MM.1S (cell line): ENCODE results near the gene CCDC93.

Experiments used
- CTCF ChIP-seq: fragments of 300-600 bp; sonication (generic); IDR thresholded peaks from 2 replicates; pipeline ENCODE4 v1.5.1; 2016; ENCODE audit warnings: antibody characterized with exemption, low read length, mixed read lengths
- EZH2 ChIP-seq: fragments of 300-600 bp; sonication (generic); optimal IDR thresholded peaks from 2 replicates; pipeline ENCODE3; 2017; ENCODE audit warnings: low read depth, mild to moderate bottlenecking, antibody characterized with exemption, low read length, mixed read lengths
- EZH2phosphoT487 ChIP-seq: fragments of 300-600 bp; sonication (generic); IDR thresholded peaks from 2 replicates; pipeline ENCODE4 v1.6.1; 2018; ENCODE audit warnings: antibody characterized with exemption, low read length

- TF ChIP-seq CTCF (no peak), EZH2phosphoT487 (no peak), EZH2 (no peak)
Observed at GRCh38 chr2:117957616-117958015, 56.3 kb downstream of the CCDC93 start.
